ENCODE measurements around the gene TOM1L2. TPM values are rescaled to one million over a fixed set of nuclear protein-coding genes. Genes with fewer than 3 reads are reported as not detected.

TOM1L2 gene
- total and polyA plus RNA-seq, 2 donors from 2014 or later, result 28.2 to 59.4 TPM

- TF ChIP-seq CTCF (IDR thresholded peaks at IDR 0.05; ENCODE audit: borderline replicate concordance, extremely low read depth, insufficient read depth), result no peak
- no peak overlapping the region for H3K27ac ChIP-seq (ENCODE audit: low read depth in 2 of 2, low read length in 2 of 2)
These were observed 87.5 kb downstream of the TOM1L2 start for GRCh38 chr17:17884391-17885357.

GRCh38 chr17:17883801-17884200 is 88.4 kb downstream of the TOM1L2 start:
- DNase-seq, result peak in 1 of 5 donors; percentile 7
- H3K4me3 ChIP-seq (ENCODE audit: low read length in 3 of 3), result no peak overlapping the region
- no peaks in the 10 kb centered on the region for H3K9me3 ChIP-seq (ENCODE audit: control insufficient read depth in 2 of 3, insufficient read depth in 1 of 3, low read length in 3 of 3)
- intact Hi-C loops (cut with DNase I), result no loop called here
- peaks cover 0 to 27% (median 23%) of the 10 kb centered on the region in 3 donors for H3K36me3 ChIP-seq (ENCODE audit: control insufficient read depth in 2 of 3, insufficient read depth in 3 of 3, low read length in 3 of 3)
- FAIRE-seq, result no peak
- no peaks in the 10 kb centered on the region for H3K27me3 ChIP-seq (ENCODE audit: control insufficient read depth, insufficient read depth, low read length)
- H3K4me1 ChIP-seq (ENCODE audit: control insufficient read depth in 2 of 3, insufficient read depth in 2 of 3, low read depth in 1 of 3, low read length in 3 of 3), result peaks cover 0 to 3% (median 1%) of the 10 kb centered on the region in 3 donors
- H3K9ac ChIP-seq (ENCODE audit: low read length in 3 of 3), result no peak overlapping the region
- H3K27ac ChIP-seq (ENCODE audit: low read depth in 2 of 2, low read length in 2 of 2), result no peak overlapping the region
- no peak for TF ChIP-seq CTCF (IDR thresholded peaks at IDR 0.05; ENCODE audit: borderline replicate concordance, extremely low read depth, insufficient read depth)

More at GRCh38 chr17:17884391-17885357, 87.5 kb downstream of the TOM1L2 start:
- no peak overlapping the region for H3K4me3 ChIP-seq (ENCODE audit: low read length in 3 of 3)
- H3K4me1 ChIP-seq (ENCODE audit: control insufficient read depth in 2 of 3, insufficient read depth in 2 of 3, low read depth in 1 of 3, low read length in 3 of 3), result no peaks in the 10 kb centered on the region
- DNase-seq, result peak in 1 of 5 donors; percentile 18
- no peak for FAIRE-seq
- no peaks in the 10 kb centered on the region for H3K9me3 ChIP-seq (ENCODE audit: control insufficient read depth in 2 of 3, insufficient read depth in 1 of 3, low read length in 3 of 3)
- peaks cover 0 to 24% (median 20%) of the 10 kb centered on the region in 3 donors for H3K36me3 ChIP-seq (ENCODE audit: control insufficient read depth in 2 of 3, insufficient read depth in 3 of 3, low read length in 3 of 3)
- H3K27me3 ChIP-seq (ENCODE audit: control insufficient read depth, insufficient read depth, low read length), result no peaks in the 10 kb centered on the region
- no peak overlapping the region for H3K9ac ChIP-seq (ENCODE audit: low read length in 3 of 3)
- intact Hi-C loops (cut with DNase I), result no loop called here

- no peak overlapping the region for H3K27ac ChIP-seq (ENCODE audit: low read depth in 2 of 2, low read length in 2 of 2)
- no peak for TF ChIP-seq CTCF (IDR thresholded peaks at IDR 0.05; ENCODE audit: borderline replicate concordance, extremely low read depth, insufficient read depth)
- peaks cover 0 to 31% (median 29%) of the 10 kb centered on the region in 3 donors for H3K36me3 ChIP-seq (ENCODE audit: control insufficient read depth in 2 of 3, insufficient read depth in 3 of 3, low read length in 3 of 3)
- H3K4me1 ChIP-seq (ENCODE audit: control insufficient read depth in 2 of 3, insufficient read depth in 2 of 3, low read depth in 1 of 3, low read length in 3 of 3), result peaks cover 3 to 16% (median 13%) of the 10 kb centered on the region in 3 donors
- no peaks in the 10 kb centered on the region for H3K27me3 ChIP-seq (ENCODE audit: control insufficient read depth, insufficient read depth, low read length)
- no peak overlapping the region for H3K9ac ChIP-seq (ENCODE audit: low read length in 3 of 3)
- intact Hi-C loops (cut with DNase I), result no loop called here
- H3K9me3 ChIP-seq (ENCODE audit: control insufficient read depth in 2 of 3, insufficient read depth in 1 of 3, low read length in 3 of 3), result no peaks in the 10 kb centered on the region
- DNase-seq (no peak), FAIRE-seq (no peak)
- H3K4me3 ChIP-seq (ENCODE audit: low read length in 3 of 3), result no peak overlapping the region
These were observed 90.1 kb downstream of the TOM1L2 start for GRCh38 chr17:17882082-17882581.

All from kidney (tissue), 14 donors.